ENCODE results near the gene ELL. TPM values are rescaled to one million over a fixed set of nuclear protein-coding genes. Genes with fewer than 3 reads are reported as not detected.

ELL gene
- total and polyA plus RNA-seq, 4 experiments from 2014 or later, result 6.5 to 35.9 (median 25.8) TPM

GRCh38 chr19:18557411-18558201 lies 35.7 kb upstream of the ELL start, which contains the start of gene KXD1:
Gene KXD1, plus strand, starts transcription at chr19:18557870. Its CDS starts 4,187 bp downstream, at chr19:18562057.
- POLR2A ChIA-PET (ENCODE audit: partially characterized antibody), result interaction anchor here (0.5 to 7.9 kb wide), 33 partner anchors 10 to 898 kb away, joined by 3 to 97 read pairs (median 4); partner anchors contain the start of genes COPE, DDX49, ELL and FKBP8
- Histone ChIP-seq H3K4me1 (ENCODE audit: insufficient read depth, low read length) (peaks cover 25% of the 10 kb centered on the region), H3K27ac (ENCODE audit: low read depth, low read length) (peak within 1 kb of the TSS; percentile 98), H3K9me3 (ENCODE audit: control insufficient read depth in 1 of 2, low read length in 2 of 2) (no peaks in the 10 kb centered on the region), H3K27me3 (ENCODE audit: insufficient read depth, low read length) (no peaks in the 10 kb centered on the region), H3K36me3 (ENCODE audit: insufficient read depth, low read length) (peaks cover 4% of the 10 kb centered on the region), H3K4me3 (ENCODE audit: low read length in 2 of 2) (peak within 1 kb of the TSS; percentile 81 to 97)
- Mint-ChIP-seq H3K27me3 (no peaks in the 10 kb centered on the region), H3K4me3 (peak within 1 kb of the TSS; percentile 86 to 97 (median 93)), H3K36me3 (peaks cover 0 to 17% of the 10 kb centered on the region in 2 donors), H3K27ac (peak within 1 kb of the TSS; percentile 94 to 98 (median 96)), H3K9me3 (no peaks in the 10 kb centered on the region), H3K4me1 (peaks cover 9 to 35% (median 17%) of the 10 kb centered on the region in 4 donors)
- intact Hi-C loops (cut with micrococcal nuclease), result loop anchor here (1.0 kb wide), 5 partner anchors 13 to 126 kb away; partner anchors contain the start of genes CRTC1, ELL, KLHL26 and UBA52
- CTCF ChIA-PET (ENCODE audit: partially characterized antibody), result interaction anchor here (1.0 to 5.1 kb wide), 6 partner anchors 14 to 307 kb away, joined by 4 to 29 read pairs (median 17); partner anchors contain the start of genes ELL, FKBP8, REX1BD and UBA52
- DNase-seq, result peak; percentile 95 to 100 (median 99)

- no peaks in the 10 kb centered on the region for H3K9me3 Mint-ChIP-seq
- no peaks in the 10 kb centered on the region for H3K4me1 ChIP-seq (ENCODE audit: insufficient read depth, low read length)
- no peak overlapping the region for H3K27ac Mint-ChIP-seq
- no peak overlapping the region for H3K4me3 Mint-ChIP-seq
- no peaks in the 10 kb centered on the region for H3K36me3 ChIP-seq (ENCODE audit: insufficient read depth, low read length)
- H3K27ac ChIP-seq (ENCODE audit: low read depth, low read length), result no peak overlapping the region
- no peaks in the 10 kb centered on the region for H3K27me3 ChIP-seq (ENCODE audit: insufficient read depth, low read length)
- no peak for DNase-seq
- no peak overlapping the region for H3K4me3 ChIP-seq (ENCODE audit: low read length in 2 of 2)
- ChIA-PET CTCF (ENCODE audit: partially characterized antibody) (interaction anchor here (0.7 to 1.0 kb wide), 2 partner anchors 83 to 117 kb away, joined by 3 read pairs; no protein-coding TSS in a partner anchor), POLR2A (ENCODE audit: partially characterized antibody) (interaction anchor here (0.5 to 1.1 kb wide), 2 partner anchors 19 to 20 kb away, joined by 3 read pairs; partner anchors contain the start of gene UBA52)
- H3K36me3 Mint-ChIP-seq, result no peaks in the 10 kb centered on the region
- H3K9me3 ChIP-seq (ENCODE audit: control insufficient read depth in 1 of 2, low read length in 2 of 2), result no peaks in the 10 kb centered on the region
- H3K4me1 Mint-ChIP-seq, result no peaks in the 10 kb centered on the region
- intact Hi-C loops (cut with micrococcal nuclease), result no loop called here
- no peaks in the 10 kb centered on the region for H3K27me3 Mint-ChIP-seq
Observed at GRCh38 chr19:18551631-18552030, 29.8 kb upstream of the ELL start.

GRCh38 chr19:18543814-18544475 lies 22.1 kb upstream of the ELL start:
- peaks cover 8 to 35% (median 21%) of the 10 kb centered on the region in 4 donors for H3K4me1 Mint-ChIP-seq
- peak overlapping the region; percentile 97 to 99 (median 98) for H3K27ac Mint-ChIP-seq
- H3K9me3 ChIP-seq (ENCODE audit: control insufficient read depth in 1 of 2, low read length in 2 of 2), result no peaks in the 10 kb centered on the region
- peaks cover 25% of the 10 kb centered on the region for H3K4me1 ChIP-seq (ENCODE audit: insufficient read depth, low read length)
- H3K4me3 ChIP-seq (ENCODE audit: low read length in 2 of 2), result peak overlapping the region; percentile 38 to 54
- peak; percentile 79 to 90 (median 83) for DNase-seq
- no peaks in the 10 kb centered on the region for H3K27me3 ChIP-seq (ENCODE audit: insufficient read depth, low read length)
- CTCF ChIA-PET (ENCODE audit: partially characterized antibody), result interaction anchor here (0.7 to 2.1 kb wide), 15 partner anchors 13 to 303 kb away, joined by 3 to 25 read pairs (median 6); partner anchors contain the start of genes ELL, KXD1, REX1BD and UBA52
- peak overlapping the region; percentile 91 to 100 (median 96) for H3K4me3 Mint-ChIP-seq
- peaks cover 20% of the 10 kb centered on the region for H3K36me3 ChIP-seq (ENCODE audit: insufficient read depth, low read length)
- POLR2A ChIA-PET (ENCODE audit: partially characterized antibody), result interaction anchor here (0.6 to 4.3 kb wide), 19 partner anchors 11 to 375 kb away, joined by 3 to 81 read pairs (median 5); partner anchors contain the start of genes COPE, DDX49, ELL and JUND
- peaks cover 0 to 23% of the 10 kb centered on the region in 2 donors for H3K36me3 Mint-ChIP-seq
- peak overlapping the region; percentile 78 for H3K27ac ChIP-seq (ENCODE audit: low read depth, low read length)
- H3K9me3 Mint-ChIP-seq, result no peaks in the 10 kb centered on the region
- intact Hi-C loops (cut with micrococcal nuclease), result loop anchor here (1.0 to 5.0 kb wide), 5 partner anchors 13 to 93 kb away; partner anchors contain the start of genes ELL, KLHL26, KXD1 and UBA52
- no peaks in the 10 kb centered on the region for H3K27me3 Mint-ChIP-seq

GRCh38 chr19:18542941-18543813 lies 21.3 kb upstream of the ELL start, which contains the start of gene FKBP8:
Gene FKBP8, minus strand, starts transcription at chr19:18543573. Its CDS starts 1,603 bp downstream, at chr19:18541970.
- Histone ChIP-seq H3K4me1 (ENCODE audit: insufficient read depth, low read length) (peaks cover 25% of the 10 kb centered on the region), H3K27me3 (ENCODE audit: insufficient read depth, low read length) (no peaks in the 10 kb centered on the region), H3K36me3 (ENCODE audit: insufficient read depth, low read length) (peaks cover 20% of the 10 kb centered on the region), H3K27ac (ENCODE audit: low read depth, low read length) (peak within 1 kb of the TSS; percentile 78), H3K9me3 (ENCODE audit: control insufficient read depth in 1 of 2, low read length in 2 of 2) (no peaks in the 10 kb centered on the region), H3K4me3 (ENCODE audit: low read length in 2 of 2) (peak within 1 kb of the TSS; percentile 52 to 59)
- Mint-ChIP-seq H3K27me3 (no peaks in the 10 kb centered on the region), H3K36me3 (peaks cover 0 to 23% of the 10 kb centered on the region in 2 donors), H3K9me3 (no peaks in the 10 kb centered on the region), H3K4me1 (peaks cover 8 to 35% (median 21%) of the 10 kb centered on the region in 4 donors), H3K4me3 (peak within 1 kb of the TSS; percentile 91 to 100 (median 96)), H3K27ac (peak within 1 kb of the TSS; percentile 97 to 99 (median 98))
- intact Hi-C loops (cut with micrococcal nuclease), result loop anchor here (1.0 to 5.0 kb wide), 2 partner anchors 28 to 94 kb away; partner anchors contain the start of genes KLHL26 and UBA52
- POLR2A ChIA-PET (ENCODE audit: partially characterized antibody), result interaction anchor here (0.8 to 4.3 kb wide), 22 partner anchors 13 to 376 kb away, joined by 3 to 81 read pairs (median 6); partner anchors contain the start of genes COPE, DDX49, ELL and JUND
- DNase-seq, result peak; percentile 89 to 94 (median 91)
- CTCF ChIA-PET (ENCODE audit: partially characterized antibody), result interaction anchor here (0.9 to 2.1 kb wide), 13 partner anchors 14 to 305 kb away, joined by 3 to 25 read pairs (median 7); partner anchors contain the start of genes ELL, KXD1, REX1BD and UBA52

- DNase-seq, result no peak
- CTCF ChIA-PET (ENCODE audit: partially characterized antibody), result interaction anchor here (0.9 to 1.6 kb wide), 3 partner anchors 16 to 306 kb away, joined by 3 to 6 read pairs (median 3); no protein-coding TSS in a partner anchor
Observed at GRCh38 chr19:18541992-18542940, 20.4 kb upstream of the ELL start.

More at GRCh38 chr19:18541992-18542940, 20.4 kb upstream of the ELL start:
- peak overlapping the region; percentile 86 to 95 (median 93) for H3K27ac Mint-ChIP-seq
- H3K27me3 ChIP-seq (ENCODE audit: insufficient read depth, low read length), result no peaks in the 10 kb centered on the region
- H3K4me1 Mint-ChIP-seq, result peaks cover 8 to 35% (median 21%) of the 10 kb centered on the region in 4 donors
- H3K27me3 Mint-ChIP-seq, result no peaks in the 10 kb centered on the region
- H3K36me3 ChIP-seq (ENCODE audit: insufficient read depth, low read length), result peaks cover 29% of the 10 kb centered on the region
- H3K4me1 ChIP-seq (ENCODE audit: insufficient read depth, low read length), result peaks cover 25% of the 10 kb centered on the region
- POLR2A ChIA-PET (ENCODE audit: partially characterized antibody), result interaction anchor here (0.8 to 1.8 kb wide), 8 partner anchors 14 to 47 kb away, joined by 3 to 18 read pairs (median 6); partner anchors contain the start of genes ELL, KXD1, REX1BD and UBA52
- peaks cover 3 to 28% of the 10 kb centered on the region in 2 donors for H3K36me3 Mint-ChIP-seq
- no peaks in the 10 kb centered on the region for H3K9me3 Mint-ChIP-seq
- peak overlapping the region; percentile 67 for H3K27ac ChIP-seq (ENCODE audit: low read depth, low read length)
- H3K9me3 ChIP-seq (ENCODE audit: control insufficient read depth in 1 of 2, low read length in 2 of 2), result no peaks in the 10 kb centered on the region
- intact Hi-C loops (cut with micrococcal nuclease), result loop anchor here (5.0 kb wide), 1 partner anchor 95 kb away; the partner anchor contains the start of gene KLHL26
- peak overlapping the region; percentile 86 to 92 (median 88) for H3K4me3 Mint-ChIP-seq
- H3K4me3 ChIP-seq (ENCODE audit: low read length in 2 of 2), result peak overlapping the region; percentile 52 to 59
